GM18907 (cell line): ENCODE data around the gene NEK9.
"Not testable (repeated sequence)": the region's sequence is repeated elsewhere in the genome, so short reads cannot be mapped to it uniquely, and the experiment has no call there.

Source experiments
- ATAC-seq: cut with Tn5 transposase; IDR thresholded peaks from one replicate; pipeline ENCODE4 v1.9.1; 2021; ENCODE audit warnings: mild to moderate bottlenecking, moderate library complexity; ENCODE audit not compliant: unreplicated experiment

Gene NEK9

DNA sequence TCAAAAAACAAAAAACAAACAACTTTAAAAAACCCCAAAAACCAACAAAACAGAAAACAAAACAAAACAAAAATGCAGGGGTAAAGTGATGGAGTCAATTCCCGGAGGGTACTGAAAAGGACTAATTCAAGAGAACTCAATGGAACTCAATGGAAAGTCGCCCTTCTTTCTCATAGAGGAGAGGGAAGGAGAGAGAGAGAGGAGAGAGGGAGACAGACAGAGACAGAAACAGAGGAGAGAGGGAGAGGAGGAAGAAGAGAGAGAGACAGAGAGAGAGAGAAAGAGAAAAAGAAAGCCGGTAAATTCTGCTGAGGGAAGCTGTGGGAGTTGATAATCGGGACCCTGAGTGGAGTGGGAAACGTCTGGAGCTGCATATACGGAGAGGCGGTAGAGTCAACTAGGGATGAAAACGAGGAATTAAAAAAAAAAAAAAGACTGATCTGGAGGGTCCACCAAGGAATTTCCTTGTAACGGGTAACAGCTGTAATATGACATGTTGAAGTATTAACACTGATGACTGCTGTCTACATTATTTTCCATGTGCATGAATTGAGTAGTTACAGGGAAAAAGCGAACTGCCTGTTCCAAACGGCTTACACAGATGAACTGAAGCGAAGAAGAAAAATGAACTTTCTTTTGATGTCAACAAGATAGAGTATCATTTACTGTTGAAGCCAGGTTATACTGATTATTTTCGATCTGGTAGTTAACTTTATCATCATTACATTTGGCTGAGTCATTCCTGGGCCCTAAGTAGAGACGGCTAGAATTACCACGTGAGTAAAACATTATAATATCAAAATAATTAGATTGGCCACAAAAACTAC lies 58.3 kb downstream of the NEK9 start:
- ATAC-seq, result no peak

DNA sequence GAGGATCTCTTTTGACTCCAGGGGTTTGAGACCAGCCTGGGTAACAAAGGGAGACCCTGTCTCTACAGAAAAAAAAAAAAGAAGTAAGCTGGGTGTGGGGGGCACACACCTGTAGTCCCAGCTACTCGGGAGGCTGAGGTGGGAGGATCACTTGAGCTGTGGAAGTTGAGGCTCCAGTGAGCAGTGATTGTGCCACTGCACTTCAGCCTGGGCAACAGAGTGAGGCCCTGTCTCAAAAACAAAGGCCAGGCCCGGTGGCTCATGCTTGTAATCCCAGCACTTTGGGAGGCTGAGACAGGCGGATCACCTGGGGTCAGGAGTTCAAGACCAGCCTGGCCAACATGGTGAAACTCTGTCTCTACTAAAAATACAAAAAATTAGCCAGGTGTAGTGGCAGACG lies 59.1 kb downstream of the NEK9 start:
- not testable (repeated sequence) for ATAC-seq

DNA sequence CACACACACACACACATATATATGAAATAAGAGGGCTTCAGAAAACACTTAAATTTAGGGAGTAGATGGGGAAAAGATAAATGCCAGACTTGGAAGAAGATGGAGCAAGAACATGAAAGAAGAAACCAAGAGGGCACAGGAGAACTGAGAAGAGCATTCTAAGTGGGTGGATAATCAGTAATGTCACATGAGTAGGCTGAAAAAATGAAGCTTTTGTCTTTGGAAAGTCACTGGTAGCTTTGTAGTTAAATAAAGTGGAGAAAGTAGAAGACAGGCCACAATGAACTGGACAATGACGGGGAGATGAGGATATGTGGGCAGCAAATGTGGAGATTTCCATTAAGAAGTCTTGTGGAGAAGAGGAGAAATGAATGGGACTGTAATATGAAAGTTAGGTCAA lies 59.6 kb downstream of the NEK9 start:
- no peak for ATAC-seq

DNA sequence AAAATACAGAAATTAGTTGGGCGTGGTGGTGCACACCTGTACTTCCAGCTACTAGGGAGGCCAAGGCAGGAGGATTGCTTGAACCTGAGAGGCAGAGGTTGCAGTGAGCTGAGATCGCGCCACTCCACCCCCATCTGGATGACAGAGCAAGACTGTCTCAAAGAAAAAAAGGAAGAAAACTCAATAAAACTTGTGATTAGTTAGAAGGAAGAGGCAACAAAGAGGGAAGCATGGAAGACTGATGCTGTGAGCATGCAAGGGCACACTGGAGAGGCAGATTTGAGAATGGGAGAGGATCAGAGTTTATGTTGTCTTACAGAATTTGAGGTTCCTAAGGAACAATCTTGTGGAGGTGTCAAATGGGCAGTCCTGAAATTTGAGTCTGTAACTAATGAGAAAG lies 60.2 kb downstream of the NEK9 start:
- no peak for ATAC-seq

DNA sequence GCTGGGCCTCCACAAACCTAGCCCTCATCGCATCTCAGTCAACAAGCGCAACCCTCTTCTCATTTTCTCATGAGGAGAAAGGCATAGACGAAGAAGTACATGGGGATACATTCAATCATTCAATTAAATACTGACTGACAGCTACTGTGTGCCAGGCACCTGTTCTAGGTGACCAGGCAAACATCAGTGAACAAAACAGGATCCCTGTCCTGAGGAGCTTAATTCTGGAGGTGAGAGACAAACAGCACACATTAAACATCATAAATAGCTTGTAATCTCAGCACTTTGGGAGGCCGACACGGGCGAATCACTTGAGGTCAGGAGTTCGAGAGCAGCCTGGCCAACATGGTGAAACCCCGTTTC lies 62.7 kb downstream of the NEK9 start:
- no peak for ATAC-seq

DNA sequence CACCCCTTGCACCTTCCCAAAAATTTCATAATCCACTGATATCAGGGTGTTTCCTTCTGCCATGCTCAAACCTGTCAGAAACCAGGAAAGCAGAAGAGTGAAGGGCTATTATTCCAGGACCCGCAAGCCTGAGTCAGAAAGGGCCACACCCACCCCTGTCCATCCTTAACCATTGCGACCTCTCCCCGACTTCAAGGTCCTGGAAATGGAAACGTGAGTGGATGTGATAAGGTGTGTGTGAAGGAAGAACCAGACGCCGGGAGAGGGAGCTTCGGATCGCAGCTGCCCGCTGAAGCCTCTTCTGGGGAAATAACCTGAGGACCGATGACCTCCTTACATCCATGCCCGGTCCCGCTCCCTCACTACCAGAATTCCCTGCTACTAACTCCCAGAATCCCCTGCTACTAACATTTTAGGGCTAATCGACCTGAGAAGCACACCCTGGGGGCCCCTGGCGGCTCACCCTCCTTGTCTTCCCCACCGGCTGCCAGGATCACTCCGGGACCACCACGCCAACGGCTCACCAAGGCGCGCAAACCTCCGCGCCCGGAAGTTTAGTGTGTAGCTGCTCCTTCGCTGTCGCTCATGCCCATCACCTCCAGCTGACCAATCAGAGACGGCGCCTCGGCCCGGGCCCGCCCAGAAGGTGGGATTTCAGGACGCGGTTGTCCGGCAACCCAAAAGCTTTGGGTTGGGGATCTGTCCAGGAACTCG lies 63.2 kb downstream of the NEK9 start, which contains the start of gene ACYP1:
Gene ACYP1, minus strand, starts transcription at position 534 of the 714 bp plus-strand sequence. Its CDS starts 471 bp downstream, at position 63.
- ATAC-seq, result peak; percentile 94

DNA sequence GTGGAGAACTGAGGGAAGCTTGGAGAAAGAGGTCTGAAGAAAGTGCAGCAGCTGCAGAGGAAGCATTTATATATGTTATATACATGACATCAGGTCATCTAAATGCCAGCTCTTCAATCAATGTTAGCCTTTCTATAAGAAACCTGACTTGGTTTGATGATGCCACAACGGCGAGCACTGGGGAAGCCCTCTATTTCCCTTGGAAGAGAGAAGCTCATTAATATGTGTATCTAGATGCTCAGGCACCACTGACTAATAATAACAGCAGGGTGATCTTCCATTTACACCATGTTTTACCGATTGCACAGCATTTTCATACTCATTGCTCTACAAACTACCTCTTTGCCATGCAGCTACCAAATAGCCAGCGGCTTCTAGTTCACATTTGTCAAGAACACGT lies 63.8 kb downstream of the NEK9 start:
- ATAC-seq, result no peak

DNA sequence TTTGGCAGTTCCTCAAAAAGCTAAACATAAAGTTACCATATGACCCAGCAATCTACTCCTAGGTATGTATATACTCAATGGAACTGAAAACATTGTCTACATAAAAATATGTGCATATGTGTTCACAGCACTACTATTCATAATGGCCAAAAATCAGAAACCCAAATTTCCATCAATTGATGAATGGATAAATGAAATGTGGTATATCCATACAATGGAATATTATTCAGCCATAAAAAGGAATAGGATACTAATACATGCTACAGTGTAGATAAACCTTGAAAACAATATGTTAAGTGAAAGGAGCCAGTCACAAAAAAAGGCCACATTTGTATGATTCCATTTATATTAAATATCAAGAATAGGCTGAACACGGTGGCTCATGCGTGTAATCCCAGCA lies 66.4 kb downstream of the NEK9 start:
- ATAC-seq, result no peak

DNA sequence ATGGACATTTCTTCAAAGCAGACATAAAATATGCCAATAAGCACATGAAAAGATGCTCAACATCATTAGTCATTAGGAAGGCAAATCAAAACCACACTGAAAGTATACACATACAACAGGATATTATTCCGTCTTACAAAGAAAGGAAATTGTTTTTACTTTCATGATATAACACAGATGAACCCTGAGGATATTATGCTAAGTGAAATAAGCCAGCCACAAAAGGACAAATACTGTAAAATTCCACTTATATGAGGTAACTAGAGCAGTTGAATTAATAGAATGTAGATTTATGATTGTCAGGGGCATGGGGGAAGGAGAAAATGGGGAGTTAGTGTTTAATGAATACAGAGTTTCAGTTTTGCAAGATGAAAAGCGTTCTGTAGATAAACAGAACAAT lies 67.2 kb downstream of the NEK9 start:
- ATAC-seq, result no peak

DNA sequence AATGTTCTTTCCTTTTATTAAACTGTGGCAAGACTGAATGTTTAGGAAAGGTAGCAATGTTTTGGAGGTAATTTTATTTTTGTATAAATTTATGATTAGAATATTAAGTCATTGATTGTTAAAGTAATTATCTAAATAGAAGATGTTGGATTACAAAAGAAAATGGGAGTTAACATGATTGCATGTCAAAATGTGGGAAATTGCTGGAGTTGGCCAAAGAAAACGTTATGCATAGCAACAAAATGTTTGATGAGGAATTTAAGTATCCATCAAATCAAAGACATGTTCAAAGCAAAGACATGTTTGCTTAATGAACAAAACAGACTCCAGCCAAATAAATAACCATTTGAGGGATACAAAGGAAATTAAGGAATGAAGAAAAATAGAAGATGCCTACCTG lies 72.4 kb downstream of the NEK9 start:
- no peak for ATAC-seq

DNA sequence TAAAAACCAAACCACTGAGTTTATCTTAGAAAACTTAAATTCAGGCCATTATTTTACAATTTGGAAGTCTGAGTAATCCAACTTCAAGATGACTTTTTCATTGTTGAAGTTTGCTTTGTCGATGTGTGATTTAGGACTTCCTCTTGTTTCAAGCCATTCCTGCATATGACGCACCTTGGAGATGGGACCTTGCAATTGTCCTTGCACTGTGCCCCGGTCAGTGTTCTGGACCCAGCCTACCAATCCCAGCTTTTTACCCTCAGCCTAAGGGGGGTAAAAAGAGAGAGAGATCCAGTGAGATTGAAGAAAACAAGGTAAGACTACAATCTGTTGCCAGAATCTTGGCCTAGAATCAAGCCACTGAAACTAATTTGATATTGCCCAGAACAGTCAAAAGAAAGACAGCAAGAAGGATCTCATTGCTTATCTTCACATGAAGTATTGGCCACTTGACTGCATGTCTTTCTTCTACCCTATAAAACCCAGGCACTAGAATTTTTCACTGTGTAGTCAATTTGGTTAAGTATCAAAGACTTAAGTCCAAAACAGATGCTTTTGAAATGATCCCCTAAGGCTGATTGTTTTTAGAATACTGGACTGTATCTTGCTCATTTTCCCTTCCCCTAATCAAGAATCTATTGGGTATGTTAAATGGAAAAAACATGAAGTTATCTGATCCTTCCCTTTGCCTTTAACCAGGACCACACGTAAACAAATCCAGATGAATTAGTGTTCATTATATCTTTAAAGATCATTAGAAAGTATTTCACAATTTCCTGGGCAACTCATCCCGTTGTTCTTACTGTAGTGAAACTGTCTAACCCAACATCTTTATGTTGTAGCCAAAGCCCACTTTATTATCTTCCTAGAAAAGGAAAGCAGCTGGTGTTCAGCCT lies 73.2 kb downstream of the NEK9 start:
- ATAC-seq, result no peak

DNA sequence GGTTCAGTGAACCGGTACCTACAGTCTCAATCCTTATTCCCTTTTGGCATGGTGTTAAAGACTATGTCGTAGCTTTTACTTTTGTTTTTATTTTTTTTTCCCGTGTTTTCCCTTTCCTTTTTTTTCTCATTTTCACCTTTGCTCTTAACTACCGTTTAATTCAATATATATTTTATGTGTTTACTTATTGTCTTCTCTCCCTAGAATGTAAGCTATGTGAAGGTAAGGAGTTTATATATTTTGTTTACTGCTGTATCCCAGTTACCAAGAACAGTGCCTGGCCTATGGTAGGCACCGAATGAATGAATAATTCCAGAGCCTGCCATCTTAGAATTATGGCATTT lies 75.3 kb downstream of the NEK9 start:
- ATAC-seq, result no peak

DNA sequence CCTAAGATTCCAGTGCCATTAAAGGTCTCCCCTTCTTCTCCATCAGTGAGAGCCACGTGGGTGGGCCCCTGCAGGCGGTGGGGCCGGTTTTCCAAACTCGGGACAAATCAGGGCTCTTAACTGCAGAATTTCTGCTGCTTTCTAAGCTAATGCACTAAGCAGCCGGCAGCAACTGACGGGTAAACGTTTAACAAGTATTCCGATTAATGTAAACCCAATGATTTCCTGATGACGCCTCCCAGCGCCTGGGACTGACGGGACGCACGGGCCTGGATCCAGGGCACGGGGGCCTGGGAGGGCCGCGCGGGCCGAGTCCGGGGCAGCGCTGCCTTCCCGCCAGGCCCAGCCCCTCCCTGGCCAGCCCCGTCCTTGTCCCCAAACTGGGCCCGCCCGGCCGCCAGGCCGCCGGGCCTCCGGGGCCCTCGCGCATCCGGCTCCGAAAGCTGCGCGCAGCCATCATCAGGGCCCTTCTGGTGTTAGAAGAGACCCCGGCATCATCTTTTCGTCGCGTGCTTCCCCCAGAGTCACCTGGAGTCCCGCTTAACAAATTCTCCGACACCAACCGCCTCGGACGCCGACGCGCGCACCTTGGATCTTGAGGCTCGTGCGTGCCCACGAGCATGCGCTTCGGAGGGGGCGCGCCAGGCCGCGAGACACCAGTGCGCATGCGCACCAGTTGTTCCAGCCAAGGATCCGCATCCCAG lies 75.8 kb downstream of the NEK9 start, which contains the start of gene MLH3:
Gene MLH3, minus strand, starts transcription at position 616 of the 704 bp plus-strand sequence. CDS start 1,812 bp downstream, outside the sequence.
- peak; percentile 59 for ATAC-seq

DNA sequence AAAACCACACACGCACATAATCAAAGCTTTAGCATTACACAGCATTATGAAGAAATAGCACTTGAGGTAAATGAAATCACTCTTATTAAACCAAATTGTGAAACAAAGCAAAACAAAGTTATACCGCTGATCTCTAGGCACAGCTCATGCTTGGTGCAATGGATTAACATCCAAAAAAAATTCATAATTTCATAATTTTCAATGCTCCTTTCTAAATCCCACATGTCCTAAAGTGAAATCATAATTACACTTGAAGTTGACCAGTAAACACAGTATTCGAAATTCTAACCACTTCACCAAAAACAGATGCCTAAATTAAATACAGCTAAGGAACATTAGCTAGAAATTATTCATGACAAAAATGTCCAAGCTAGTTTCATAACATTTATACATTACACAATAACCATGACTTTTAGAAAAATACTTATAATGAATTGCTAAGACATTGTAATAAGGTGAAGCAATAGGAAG lies 77.1 kb downstream of the NEK9 start:
- no peak for ATAC-seq

DNA sequence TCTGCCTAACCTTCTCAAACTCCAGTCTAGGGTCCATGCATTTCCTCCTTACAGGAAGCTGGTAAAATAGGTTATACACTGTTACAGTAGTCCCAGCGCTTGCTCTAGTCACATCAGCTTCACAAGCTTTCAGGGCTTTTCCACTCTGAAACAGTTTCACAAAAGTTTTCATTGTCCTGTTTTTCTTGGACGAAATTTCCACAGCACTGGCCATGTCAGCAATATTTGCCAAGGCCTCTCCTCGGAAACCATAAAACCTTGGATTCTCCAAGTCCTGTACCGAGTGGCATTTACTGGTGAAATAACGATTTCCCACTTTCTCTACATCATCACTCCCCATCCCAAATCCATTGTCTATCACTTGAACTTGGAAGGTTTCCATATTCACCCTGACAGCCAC lies 77.7 kb downstream of the NEK9 start:
- ATAC-seq, result no peak

DNA sequence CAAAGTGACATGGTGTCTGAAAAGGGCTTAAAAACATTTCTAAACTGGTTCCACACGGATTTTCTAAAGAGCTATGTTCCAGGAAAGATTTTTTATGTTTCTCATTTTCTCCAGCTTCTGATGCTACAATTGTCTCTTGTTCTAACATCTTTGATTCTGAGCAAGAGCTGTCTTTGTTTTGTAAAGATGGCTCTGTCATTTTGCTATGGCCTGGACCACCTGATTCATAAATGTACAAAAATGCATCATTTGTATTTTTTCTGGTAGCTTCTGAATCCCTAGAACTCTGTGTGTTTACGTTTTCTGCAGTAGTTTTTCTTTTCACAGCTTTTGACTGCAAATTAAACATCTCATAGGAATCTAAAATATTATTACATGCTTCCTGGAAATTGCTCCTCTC lies 78.7 kb downstream of the NEK9 start:
- no peak for ATAC-seq

DNA sequence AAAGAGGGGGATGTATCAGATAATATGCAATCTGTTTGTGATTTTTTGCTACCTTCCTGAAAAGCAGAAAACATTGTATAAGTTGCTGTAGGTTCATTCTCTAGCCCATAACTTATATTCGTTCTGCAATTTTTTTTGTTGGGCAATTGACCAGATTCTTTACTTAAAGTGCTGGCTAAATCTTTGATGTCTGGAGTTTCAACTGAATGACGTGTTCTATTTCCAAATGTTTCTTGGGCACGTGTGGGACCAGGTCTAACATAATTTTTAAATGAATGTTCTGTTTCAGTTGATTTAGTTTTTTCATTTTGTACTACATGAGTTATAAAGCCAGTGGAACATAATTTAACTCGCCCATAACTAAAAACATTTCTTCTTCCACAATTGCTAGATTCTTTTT lies 79.3 kb downstream of the NEK9 start:
- no peak for ATAC-seq

DNA sequence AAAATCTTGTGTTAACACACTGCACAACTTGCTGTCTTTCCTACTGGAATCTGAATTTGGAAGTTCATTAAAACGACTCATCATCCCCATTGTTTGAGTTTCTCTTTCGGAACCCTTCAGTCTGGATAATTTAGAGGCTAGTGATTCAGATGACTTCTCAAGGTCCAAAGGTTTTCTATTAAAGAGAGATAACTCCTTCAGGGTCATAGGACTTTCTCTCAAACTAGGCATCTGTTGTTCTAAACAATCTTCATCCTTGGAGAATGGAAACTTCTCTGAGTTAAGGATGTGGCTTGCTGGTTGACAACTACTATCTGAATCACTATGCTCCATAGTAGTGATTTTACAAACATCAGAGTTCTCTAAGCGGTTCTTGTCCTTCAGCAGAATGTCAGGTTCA lies 79.9 kb downstream of the NEK9 start:
- ATAC-seq, result no peak

DNA sequence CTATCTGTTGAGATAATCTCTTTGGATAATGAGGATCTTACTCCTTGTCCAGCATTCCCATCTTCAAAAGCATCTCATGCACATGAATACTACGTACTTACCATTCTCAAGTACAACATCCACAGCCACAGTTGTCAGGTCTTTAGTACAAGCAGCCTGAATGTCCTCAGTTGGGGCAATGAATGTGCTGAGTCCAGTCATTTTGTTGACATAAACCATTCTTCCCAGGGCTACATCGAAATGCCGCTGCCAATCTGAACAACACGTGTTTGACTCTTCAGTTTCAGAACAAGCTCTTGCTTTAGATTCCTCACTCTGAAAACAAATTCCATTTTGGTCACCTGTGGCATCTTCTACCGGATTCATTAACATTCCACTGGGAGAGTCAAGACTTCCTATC lies 80.6 kb downstream of the NEK9 start:
- ATAC-seq, result no peak

DNA sequence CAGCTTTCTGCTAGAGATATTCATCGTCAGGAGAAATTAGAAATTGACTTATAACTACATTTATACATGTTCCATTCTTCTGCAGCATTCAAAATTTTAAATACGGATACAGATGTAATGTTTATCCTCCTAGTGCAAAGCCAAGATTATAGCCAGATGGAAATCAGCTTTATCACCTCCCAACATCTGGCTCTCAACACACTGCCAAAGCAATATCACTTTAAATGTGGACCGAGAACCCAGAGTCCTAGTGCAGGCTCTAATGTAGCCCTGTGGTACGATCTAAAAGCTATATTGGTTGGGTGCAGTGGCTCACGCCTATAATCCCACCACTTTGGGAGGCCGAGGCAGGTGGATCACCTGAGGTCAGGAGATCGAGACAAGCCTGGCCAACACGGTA lies 82.1 kb downstream of the NEK9 start:
- no peak for ATAC-seq

DNA sequence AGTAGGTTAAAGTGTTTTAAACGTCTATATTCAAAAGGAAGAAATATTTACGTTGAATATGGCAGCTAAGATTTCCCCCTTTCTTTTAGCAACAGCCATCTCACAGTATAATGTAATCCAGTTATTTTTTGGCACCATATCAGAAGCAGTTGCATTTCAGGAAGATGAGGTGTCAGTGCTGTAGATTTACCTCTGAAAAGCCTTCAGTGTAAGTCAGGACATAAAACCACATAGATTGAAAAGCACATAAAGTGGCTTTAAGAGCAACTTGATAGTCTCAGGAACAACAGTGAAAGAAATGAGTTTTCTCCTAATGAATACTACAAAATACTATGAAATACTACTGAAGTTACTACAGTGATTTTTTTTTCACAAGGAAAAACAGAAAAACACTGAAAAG lies 82.5 kb downstream of the NEK9 start:
- ATAC-seq, result no peak
